ENCODE results near the gene HMGCS2.

Gene HMGCS2

DNA sequence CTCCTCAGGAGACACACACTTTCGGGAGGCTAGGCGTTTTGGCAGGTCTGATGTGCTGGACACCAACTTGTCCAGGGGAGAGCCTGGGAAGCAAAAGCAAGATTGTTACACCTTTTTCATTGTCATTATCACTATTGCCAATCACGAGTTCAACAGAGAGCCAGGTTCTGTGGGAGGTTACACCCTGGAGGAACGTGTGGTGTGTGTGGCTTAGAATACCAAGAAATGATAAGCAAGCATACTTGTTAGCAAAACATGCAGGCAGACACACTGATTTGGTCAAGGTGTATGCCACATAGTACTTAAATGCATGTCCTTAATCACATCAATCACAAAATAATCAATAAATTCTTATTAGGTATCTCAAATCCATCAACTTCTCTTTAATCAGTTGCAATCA lies 16.1 kb downstream of the HMGCS2 start:
- DNase-seq: no peak

DNA sequence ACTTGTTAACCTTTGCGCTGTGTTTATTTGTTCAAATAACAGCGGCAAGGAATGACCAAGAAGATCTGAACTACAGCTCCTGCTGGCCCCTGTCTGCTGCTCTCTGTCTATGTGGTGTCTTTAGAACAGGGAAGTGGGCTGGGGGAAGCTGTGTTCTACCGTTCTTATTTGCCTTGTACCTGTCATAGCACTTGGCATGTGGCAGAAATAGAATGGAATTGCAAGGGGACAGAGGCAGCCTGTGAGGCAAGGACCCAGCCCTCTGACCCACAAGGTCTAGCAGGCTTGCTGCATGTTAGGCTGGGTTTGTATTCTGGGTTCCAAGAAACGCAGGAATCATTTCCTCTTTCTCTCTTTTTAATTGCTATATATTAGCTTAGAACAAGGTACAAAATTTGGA lies 20.7 kb downstream of the HMGCS2 start:
- DNase-seq: no peak

GRCh38 chr1:119747451-119747850 lies 21.3 kb downstream of the HMGCS2 start:
- DNase-seq: no peak

DNA sequence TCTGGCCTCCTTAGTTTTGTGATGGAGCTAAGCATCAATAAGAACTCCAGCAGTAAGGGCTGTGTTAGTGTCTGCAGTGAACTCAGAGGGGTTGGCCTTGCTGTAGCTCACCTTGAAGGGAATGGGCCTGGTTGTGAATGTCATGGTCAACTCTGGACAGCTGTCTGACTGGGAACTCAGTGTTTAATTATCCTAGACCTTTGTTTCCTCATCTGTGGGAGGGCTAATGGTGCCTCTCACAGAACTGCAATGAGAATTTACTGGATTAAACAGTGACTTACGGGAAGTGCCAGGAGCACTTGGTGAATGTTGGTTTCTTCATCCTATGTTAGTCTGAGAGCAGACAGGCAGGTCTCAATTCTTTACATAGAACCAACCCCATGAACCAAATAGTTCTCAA lies 23.7 kb downstream of the HMGCS2 start:
- DNase-seq: no peak

DNA sequence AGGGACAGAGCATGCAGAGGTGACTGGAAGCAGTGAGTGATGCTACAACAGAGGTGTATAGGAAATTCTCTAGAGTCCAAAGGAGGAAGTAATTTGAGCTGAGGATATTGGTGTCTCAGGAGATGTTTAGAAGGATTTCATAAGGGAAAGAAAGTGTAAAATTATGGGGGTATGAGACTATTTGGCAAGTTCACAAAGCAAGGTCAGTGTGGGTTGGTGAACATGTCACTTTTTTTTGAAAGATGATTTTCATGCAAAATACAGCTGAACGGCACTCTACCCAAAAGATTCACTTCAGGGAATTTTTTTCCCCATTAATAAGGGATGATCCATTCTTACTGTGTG lies 24.1 kb downstream of the HMGCS2 start:
- DNase-seq: no peak

DNA sequence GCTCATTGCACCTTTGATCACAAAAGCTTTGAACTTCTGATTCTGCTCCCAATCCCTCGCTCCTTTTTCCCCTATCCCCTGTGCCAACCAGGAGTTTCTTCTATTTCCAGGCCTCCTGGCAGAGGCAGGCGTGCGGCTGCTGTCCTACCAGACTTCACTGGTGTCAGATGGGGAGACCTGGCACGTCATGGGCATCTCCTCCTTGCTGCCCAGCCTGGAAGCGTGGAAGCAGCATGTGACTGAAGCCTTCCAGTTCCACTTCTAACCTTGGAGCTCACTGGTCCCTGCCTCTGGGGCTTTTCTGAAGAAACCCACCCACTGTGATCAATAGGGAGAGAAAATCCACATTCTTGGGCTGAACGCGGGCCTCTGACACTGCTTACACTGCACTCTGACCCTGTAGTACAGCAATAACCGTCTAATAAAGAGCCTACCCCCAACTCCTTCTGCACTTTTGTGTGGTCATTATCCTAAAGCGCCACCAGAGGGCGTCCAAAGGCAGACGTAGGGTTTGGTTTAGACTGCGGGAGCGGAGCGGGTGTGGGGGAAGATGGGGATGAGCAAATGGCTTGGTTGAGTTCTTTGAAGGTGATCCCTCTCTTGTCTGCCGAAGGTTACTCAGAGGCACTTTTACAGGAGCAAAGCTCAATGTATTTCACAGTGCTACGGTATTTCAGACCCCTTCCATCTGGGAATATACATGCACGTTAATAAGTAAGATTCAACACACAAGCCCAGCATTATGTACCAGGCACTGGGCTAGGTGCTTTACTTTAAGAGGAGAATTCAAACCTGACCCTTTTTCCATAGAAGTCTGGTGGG lies 24.7 kb downstream of the HMGCS2 start:
- DNase-seq: peak; percentile 51

DNA sequence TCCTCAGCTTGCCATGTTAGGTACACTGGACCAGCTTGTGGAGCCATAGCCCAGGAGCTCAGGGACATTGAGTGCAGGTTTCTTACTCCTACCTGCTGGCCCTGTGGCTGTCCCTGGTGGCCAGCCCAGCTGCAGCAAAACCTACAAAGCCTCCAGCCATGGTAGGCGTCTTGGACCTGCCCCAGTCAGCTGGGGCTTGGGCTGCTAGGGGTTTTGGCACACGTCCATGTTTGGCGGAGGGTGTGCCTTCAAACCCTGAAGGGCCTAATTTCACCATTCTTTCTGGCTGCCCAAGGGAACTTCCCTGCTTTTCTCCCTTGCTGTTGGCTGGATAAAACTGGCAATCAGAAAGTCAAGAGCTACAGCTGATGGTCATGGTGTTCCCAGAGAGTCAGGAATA lies 25.4 kb downstream of the HMGCS2 start:
- no peak for DNase-seq

- DNase-seq: no peak
Observed at GRCh38 chr1:119742677-119743076, 26.0 kb downstream of the HMGCS2 start.

DNA sequence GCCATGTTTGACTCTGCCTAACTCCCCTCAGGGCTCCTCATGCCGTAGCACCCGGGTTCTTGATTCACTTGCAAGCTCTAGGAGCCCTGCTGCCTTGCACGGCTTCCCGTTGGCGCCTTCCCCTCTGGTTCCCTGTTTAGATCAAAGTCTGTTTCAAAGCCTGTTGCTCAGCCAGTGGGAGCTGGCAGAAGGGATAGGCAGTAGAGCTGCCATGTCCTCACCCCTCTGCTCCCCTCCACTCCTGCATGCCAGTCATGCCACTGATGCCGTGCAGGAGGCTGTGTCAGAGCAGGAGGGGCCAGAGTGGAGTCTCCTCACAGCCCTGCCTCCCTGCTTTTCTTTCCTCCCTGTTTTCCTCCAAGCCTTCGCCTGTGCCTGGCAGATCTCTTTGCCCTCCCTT lies 26.5 kb downstream of the HMGCS2 start:
- no peak for DNase-seq

GRCh38 chr1:119740896-119741780 lies 27.6 kb downstream of the HMGCS2 start:
- no peak for DNase-seq

DNA sequence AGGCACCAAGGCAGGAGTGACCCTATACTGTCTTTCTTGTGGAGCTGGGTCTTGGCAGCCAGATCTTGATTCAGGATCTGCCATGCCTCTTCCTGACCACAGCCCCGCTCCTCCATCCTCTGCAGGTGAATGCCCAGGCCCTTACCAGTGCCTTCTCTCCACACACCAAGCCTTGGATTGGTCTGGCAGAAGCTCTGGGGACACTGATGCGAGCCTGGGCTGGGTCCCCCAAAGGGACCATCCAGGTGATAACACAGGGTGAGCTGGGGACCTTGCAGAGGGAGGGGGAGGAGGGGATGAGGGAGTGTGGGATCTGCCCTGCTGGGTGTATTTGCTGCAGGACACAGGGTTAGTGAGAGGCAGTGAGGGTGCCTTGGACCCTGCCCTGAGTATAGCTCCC lies 28.4 kb downstream of the HMGCS2 start:
- DNase-seq: no peak

DNA sequence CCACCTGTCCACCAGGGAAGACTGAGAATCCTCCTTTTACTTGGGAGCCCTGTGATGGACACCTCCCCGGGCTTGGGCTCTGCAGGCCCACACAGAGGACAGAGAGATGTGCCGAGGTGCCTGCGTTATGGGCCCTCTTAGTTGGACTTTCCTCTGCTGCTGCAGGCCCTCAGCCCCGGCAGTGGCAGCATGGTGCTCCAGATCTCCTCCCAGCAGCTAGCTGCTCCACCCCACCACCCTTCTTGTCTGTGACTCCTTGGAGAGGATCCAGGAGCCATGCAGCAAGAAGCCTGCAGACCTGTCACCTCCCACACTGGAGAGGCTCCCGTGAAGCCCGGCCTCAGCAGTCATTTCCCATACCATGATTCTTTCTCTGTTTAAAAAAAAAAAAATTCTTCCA lies 29.6 kb downstream of the HMGCS2 start:
- DNase-seq: no peak

- DNase-seq: no peak
Observed at GRCh38 chr1:119738100-119738720, 30.5 kb downstream of the HMGCS2 start.

- no peak for DNase-seq
Observed at GRCh38 chr1:119737040-119737682, 31.5 kb downstream of the HMGCS2 start.

GRCh38 chr1:119736649-119737039 lies 32.1 kb downstream of the HMGCS2 start:
- no peak for DNase-seq

- no peak for DNase-seq
Observed at GRCh38 chr1:119735217-119735616, 33.5 kb downstream of the HMGCS2 start.

GRCh38 chr1:119733754-119734153 lies 35.0 kb downstream of the HMGCS2 start:
- DNase-seq: no peak

DNA sequence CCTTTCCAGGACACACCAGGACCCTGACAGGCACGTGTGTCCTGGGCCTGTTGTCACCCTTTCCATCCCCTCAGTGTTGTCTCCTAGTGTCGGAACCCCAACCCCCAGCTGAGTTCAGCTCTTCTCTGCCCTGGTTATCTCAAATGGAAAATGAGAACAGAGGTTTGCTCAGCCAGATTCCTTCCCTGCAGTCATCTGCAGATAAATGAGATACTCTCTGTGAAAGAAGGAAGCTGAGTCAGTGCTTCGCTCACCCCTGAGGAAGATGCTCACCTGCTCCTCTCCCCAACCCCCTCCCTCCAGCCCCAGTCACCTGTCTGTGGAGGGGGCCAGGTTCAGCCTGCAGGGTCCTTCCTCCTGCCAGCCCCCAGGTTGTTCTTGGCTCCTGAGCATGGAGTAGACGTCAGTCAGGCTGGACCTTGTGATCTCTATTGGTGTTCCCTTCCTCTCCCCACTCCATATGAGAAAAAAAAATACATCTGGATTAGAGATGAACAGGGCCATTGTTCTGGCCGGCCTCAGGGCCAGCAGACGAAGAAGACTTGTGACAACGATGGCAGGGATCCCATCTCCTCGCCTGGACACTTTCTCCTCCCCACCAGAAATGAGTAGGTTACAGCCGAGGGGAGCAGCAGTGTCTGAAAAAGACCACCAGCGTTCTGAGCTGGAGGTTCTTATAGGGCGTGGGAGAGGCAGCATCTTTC lies 36.1 kb downstream of the HMGCS2 start:
- DNase-seq: no peak

- no peak for DNase-seq
Observed at GRCh38 chr1:119731741-119732430, 36.8 kb downstream of the HMGCS2 start.

DNA sequence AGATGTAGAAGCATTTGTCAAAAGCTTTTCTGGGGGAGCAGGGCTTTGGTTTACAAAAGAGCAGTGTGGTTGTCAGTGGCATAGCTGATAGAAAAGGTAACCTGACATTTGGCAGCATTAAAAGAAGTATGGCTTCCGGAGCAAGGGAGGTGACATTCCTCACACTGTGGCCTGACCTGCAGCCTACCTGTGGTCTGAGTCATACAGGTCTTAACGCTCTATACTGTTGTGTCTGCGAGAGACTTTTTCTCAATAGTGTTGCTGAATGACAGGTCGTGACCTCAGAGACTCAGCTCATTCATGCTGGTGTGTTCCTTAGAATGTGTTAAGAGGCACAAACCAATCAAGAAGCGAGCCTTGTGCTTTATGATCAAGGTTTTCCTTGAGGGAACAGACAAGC lies 37.6 kb downstream of the HMGCS2 start:
- no peak for DNase-seq

DNA sequence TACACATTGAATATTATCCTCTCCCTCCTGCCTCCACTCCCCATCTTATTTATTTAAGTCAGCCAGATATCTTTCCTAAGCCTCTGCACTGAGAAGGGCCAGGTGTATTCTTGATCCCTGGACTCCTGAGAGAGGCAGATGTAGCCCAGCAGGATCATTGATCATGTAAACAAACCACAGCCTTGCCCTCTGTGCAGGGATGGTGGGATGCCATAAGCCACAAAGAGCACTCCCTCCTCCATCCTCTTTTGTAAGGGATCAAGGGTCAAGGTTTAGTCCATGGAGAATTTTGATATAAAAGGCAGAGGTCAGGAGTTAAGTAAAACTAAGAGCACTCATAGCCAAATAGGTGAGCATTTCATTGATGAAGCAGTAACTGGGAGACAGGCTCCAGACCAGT lies 39.7 kb downstream of the HMGCS2 start:
- no peak for DNase-seq

- DNase-seq: no peak
Observed at GRCh38 chr1:119727991-119728390, 40.7 kb downstream of the HMGCS2 start.

Measured in NCI-H2029 treated with DMSO at 0.1 percent for 48 hours (cell line).